Tibial nerve (tissue), 4 donors: ENCODE data around the gene CNPPD1.

ENCODE experiments used
- EP300 ChIP-seq, 2 donors: sonication (generic); formaldehyde crosslinking; IDR thresholded peaks; one replicate each; pipeline ENCODE4 v1.6.1; 2017; ENCODE audit warnings: antibody characterized with exemption in 2 of 2, mild to moderate bottlenecking in 1 of 2
- POLR2A ChIP-seq, 2 donors: fragments of 450-650 bp; IDR thresholded peaks; one replicate each; pipeline ENCODE4 v1.6.1; 2017; ENCODE audit warnings: antibody characterized with exemption in 2 of 2, mild to moderate bottlenecking in 2 of 2, moderate library complexity in 2 of 2
- TF ChIP-seq, protein P1 (sequence below), 5 experiments: fragments of 200-600 bp in 3 of 5; fragments of 450-650 bp in 2 of 5; sonication (generic) in 3 of 5; IDR thresholded peaks; one replicate each; pipeline ENCODE4 v1.5.1; 2016 to 2019; ENCODE audit warnings: antibody characterized with exemption in 5 of 5, mild to moderate bottlenecking in 3 of 5, moderate library complexity in 2 of 5

DNA sequence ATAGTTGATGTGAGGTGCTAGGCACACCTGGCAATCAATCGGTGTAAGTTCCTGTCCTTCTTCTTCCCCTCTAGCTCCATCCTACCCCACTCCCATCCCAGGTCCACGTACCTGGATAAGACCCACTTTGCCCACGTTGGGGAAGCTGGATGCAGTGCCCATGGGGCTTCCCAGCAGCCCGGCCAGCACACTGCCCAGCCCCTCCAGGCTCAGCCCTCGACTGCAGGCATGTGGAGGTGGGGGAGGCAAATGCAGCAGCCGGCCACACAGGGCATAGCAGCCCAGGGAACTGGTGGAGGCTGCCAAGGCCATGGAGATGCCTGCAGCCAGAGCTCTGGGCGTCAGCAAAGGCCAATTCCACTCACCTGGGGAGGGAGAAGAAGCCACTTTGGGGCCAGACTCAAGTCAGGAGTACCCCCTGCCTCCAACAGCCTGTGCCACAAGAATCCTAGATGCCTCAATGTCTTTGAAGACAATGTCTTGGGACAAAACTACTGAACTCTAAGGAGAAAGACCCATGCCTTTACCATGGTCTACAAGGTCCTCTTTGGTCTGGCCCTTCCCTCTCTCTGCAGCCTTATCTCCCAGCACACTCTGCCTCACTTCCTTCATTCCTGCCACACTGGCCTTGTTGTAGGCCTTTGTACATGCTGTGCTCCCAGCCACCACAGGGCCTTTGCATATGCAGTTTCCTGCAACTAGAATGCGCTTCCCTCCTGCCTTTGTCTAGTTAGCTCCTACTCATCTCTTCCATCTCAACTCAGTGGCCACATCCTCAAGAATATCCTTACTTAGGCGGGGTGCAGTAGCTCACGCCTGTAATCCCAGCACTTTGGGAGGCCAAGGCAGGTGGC is 11.4 kb downstream of the CNPPD1 start:
- TF ChIP-seq, protein P1, sequence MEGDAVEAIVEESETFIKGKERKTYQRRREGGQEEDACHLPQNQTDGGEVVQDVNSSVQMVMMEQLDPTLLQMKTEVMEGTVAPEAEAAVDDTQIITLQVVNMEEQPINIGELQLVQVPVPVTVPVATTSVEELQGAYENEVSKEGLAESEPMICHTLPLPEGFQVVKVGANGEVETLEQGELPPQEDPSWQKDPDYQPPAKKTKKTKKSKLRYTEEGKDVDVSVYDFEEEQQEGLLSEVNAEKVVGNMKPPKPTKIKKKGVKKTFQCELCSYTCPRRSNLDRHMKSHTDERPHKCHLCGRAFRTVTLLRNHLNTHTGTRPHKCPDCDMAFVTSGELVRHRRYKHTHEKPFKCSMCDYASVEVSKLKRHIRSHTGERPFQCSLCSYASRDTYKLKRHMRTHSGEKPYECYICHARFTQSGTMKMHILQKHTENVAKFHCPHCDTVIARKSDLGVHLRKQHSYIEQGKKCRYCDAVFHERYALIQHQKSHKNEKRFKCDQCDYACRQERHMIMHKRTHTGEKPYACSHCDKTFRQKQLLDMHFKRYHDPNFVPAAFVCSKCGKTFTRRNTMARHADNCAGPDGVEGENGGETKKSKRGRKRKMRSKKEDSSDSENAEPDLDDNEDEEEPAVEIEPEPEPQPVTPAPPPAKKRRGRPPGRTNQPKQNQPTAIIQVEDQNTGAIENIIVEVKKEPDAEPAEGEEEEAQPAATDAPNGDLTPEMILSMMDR (IDR thresholded peaks at IDR 0.05): no peak
- no peak for TF ChIP-seq EP300 (IDR thresholded peaks at IDR 0.05)
- no peak for TF ChIP-seq POLR2A (IDR thresholded peaks at IDR 0.05)
